Esophagus squamous epithelium (tissue), 5 donors: ENCODE measurements around the gene PARL. TPM values are rescaled to one million over a fixed set of nuclear protein-coding genes. Genes with fewer than 3 reads are reported as not detected.
"Not testable (repeated sequence)": the region's sequence is repeated elsewhere in the genome, so short reads cannot be mapped to it uniquely, and the experiment has no call there.

Experiments
- DNase-seq: peaks from one replicate; lab custom pipeline; 2025; lab: John Stamatoyannopoulos, UW
- H3K27ac ChIP-seq, 4 donors: fragments of 200-600 bp; sonication (generic); one replicate each; pipeline ENCODE4 v1.5.1; 2016 to 2019; ENCODE audit warnings: mild to moderate bottlenecking in 1 of 4
- H3K27me3 ChIP-seq, 4 donors: fragments of 200-600 bp; sonication (generic); 1 replicate in 3 of 4; 2 replicates in 1 of 4; pipeline versions ENCODE4 v1.5.1 to v1.6.0; 2017 to 2021; ENCODE audit warnings: antibody characterized with exemption in 1 of 4
- H3K36me3 ChIP-seq, 3 donors: fragments of 200-600 bp; sonication (generic); one replicate each; pipeline ENCODE4 v1.5.1; 2016 to 2019
- H3K4me1 ChIP-seq, 3 donors: fragments of 200-600 bp; sonication (generic); one replicate each; pipeline ENCODE4 v1.5.1; 2017 to 2019
- H3K4me3 ChIP-seq, 4 donors: fragments of 200-600 bp; sonication (generic); 1 replicate in 3 of 4; 2 replicates in 1 of 4; pipeline ENCODE4 v1.5.1; 2016 to 2019; ENCODE audit warnings: mild to moderate bottlenecking in 2 of 4, moderate library complexity in 1 of 4
- H3K9me3 ChIP-seq, 3 donors: fragments of 200-600 bp; sonication (generic); one replicate each; pipeline ENCODE4 v1.5.1; 2016 to 2019
- POLR2A ChIP-seq, 4 donors: fragments of 450-650 bp; IDR thresholded peaks; one replicate each; pipeline ENCODE4 v1.6.1; 2017; ENCODE audit warnings: antibody characterized with exemption in 4 of 4, mild to moderate bottlenecking in 4 of 4, moderate library complexity in 3 of 4
- WGBS, 2 donors: methylation state at CpG; one replicate each; pipeline ENCODE4 v1.1.5; 2018; 5-methylcytosine and 5-hydroxymethylcytosine counted together
- intact Hi-C: fragments of 100-400 bp; cut with DNase I; formaldehyde crosslinking; loops from one replicate; pipeline ENCODE4 v1.15.0; 2022
- total RNA-seq, 4 donors: library from RNA; depleted of rRNA; stranded (reverse); fragments of >200 nt; gene quantifications; one replicate each; pipeline ENCODE4 v1.1.0, GENCODE V29; 2016
- TF ChIP-seq, protein P1 (sequence below), 6 experiments: fragments of 450-650 bp in 4 of 6; fragments of 200-600 bp in 2 of 6; sonication (generic) in 2 of 6; IDR thresholded peaks; one replicate each; pipeline ENCODE4 v1.5.1; 2016 to 2019; ENCODE audit warnings: antibody characterized with exemption in 6 of 6, mild to moderate bottlenecking in 4 of 6, moderate library complexity in 4 of 6
- donor health status: DM: yes; HTN: yes; CAD: no.

The PARL gene
- total RNA-seq, 4 donors from 2014 or later, result 23.3 to 45.0 (median 39.7) TPM

- 94 to 95% methylated on average over 6 of the region's 6 CpGs for WGBS, 2 donors
- peaks cover 10 to 99% (median 28%) of the 10 kb centered on the region in 3 donors for H3K36me3 ChIP-seq
- H3K27me3 ChIP-seq, result no peaks in the 10 kb centered on the region
- H3K4me3 ChIP-seq, result no peak overlapping the region
- H3K9me3 ChIP-seq, result no peaks in the 10 kb centered on the region
- no peaks in the 10 kb centered on the region for H3K4me1 ChIP-seq
- TF ChIP-seq POLR2A (IDR thresholded peaks at IDR 0.05), result no peak
- TF ChIP-seq, protein P1, sequence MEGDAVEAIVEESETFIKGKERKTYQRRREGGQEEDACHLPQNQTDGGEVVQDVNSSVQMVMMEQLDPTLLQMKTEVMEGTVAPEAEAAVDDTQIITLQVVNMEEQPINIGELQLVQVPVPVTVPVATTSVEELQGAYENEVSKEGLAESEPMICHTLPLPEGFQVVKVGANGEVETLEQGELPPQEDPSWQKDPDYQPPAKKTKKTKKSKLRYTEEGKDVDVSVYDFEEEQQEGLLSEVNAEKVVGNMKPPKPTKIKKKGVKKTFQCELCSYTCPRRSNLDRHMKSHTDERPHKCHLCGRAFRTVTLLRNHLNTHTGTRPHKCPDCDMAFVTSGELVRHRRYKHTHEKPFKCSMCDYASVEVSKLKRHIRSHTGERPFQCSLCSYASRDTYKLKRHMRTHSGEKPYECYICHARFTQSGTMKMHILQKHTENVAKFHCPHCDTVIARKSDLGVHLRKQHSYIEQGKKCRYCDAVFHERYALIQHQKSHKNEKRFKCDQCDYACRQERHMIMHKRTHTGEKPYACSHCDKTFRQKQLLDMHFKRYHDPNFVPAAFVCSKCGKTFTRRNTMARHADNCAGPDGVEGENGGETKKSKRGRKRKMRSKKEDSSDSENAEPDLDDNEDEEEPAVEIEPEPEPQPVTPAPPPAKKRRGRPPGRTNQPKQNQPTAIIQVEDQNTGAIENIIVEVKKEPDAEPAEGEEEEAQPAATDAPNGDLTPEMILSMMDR (IDR thresholded peaks at IDR 0.05), result no peak
- intact Hi-C loops, result no loop called here
- H3K27ac ChIP-seq, result no peak overlapping the region
- DNase-seq, result no peak
These were observed 88.3 kb downstream of the PARL start for GRCh38 chr3:183796372-183796771.

- H3K27ac ChIP-seq, result no peak overlapping the region
- no peak for DNase-seq
- TF ChIP-seq, protein P1 (IDR thresholded peaks at IDR 0.05), result no peak
- no peaks in the 10 kb centered on the region for H3K9me3 ChIP-seq
- peaks cover 0 to 99% (median 24%) of the 10 kb centered on the region in 3 donors for H3K36me3 ChIP-seq
- intact Hi-C loops, result no loop called here
- 87 to 92% methylated on average over 4 of the region's 4 CpGs for WGBS, 2 donors
- no peaks in the 10 kb centered on the region for H3K4me1 ChIP-seq
- no peaks in the 10 kb centered on the region for H3K27me3 ChIP-seq
- H3K4me3 ChIP-seq, result no peak overlapping the region
These were observed 90.2 kb downstream of the PARL start for GRCh38 chr3:183794452-183794851.

DNA sequence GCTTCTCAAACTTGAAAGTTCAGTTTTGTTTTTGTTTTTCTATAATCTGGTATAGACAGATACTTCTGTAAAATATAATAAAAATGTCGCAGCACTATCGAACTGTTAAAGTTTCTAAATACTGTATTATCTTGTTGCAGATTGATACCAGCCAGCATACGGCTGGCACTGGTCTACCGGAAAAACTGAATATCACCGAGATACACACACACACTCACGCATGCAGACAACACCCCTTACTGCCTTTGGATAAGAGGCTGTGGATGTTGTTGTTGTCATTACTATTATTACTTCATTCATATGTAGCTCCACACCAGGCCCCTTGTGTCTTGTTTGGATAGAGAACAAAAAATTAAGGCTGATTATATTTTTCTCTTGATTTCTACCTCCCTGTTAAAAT lies 91.7 kb downstream of the PARL start:
- 88 to 94% methylated on average over 6 of the region's 6 CpGs for WGBS, 2 donors
- Histone ChIP-seq H3K9me3 (no peaks in the 10 kb centered on the region), H3K27ac (no peak overlapping the region), H3K27me3 (no peaks in the 10 kb centered on the region), H3K36me3 (peaks cover 0 to 96% (median 15%) of the 10 kb centered on the region in 3 donors), H3K4me1 (no peaks in the 10 kb centered on the region), H3K4me3 (no peak overlapping the region)
- intact Hi-C loops, result no loop called here
- DNase-seq, result no peak
- no peak for TF ChIP-seq POLR2A (IDR thresholded peaks at IDR 0.05)
- TF ChIP-seq, protein P1 (IDR thresholded peaks at IDR 0.05), result no peak

DNA sequence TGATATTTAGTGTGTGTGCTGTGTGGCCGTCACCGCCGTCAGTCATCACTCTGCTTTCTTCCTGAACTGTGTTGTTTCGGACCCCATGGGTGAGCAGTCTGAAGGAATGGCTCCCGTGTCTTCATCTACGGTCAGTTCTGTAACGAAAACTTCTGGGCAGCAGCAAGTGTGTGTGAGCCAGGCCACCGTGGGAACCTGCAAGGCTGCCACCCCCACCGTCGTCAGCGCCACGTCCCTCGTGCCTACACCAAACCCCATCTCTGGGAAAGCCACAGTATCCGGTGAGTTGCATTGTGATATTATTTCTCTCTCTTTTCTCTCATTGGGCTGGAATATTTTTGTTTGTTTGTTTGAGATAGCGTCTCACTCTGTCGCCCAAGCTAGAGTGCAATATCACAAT lies 94.0 kb downstream of the PARL start:
- DNase-seq, result no peak
- H3K36me3 ChIP-seq, result peaks cover 0 to 96% (median 21%) of the 10 kb centered on the region in 3 donors
- H3K4me3 ChIP-seq, result no peak overlapping the region
- WGBS, 2 donors, result 91 to 99% methylated on average over 10 to 16 of the region's 16 CpGs
- no peak overlapping the region for H3K27ac ChIP-seq
- TF ChIP-seq, protein P1 (IDR thresholded peaks at IDR 0.05), result no peak
- TF ChIP-seq POLR2A (IDR thresholded peaks at IDR 0.05), result no peak
- intact Hi-C loops, result no loop called here
- no peaks in the 10 kb centered on the region for H3K27me3 ChIP-seq
- no peaks in the 10 kb centered on the region for H3K4me1 ChIP-seq
- H3K9me3 ChIP-seq, result no peaks in the 10 kb centered on the region

GRCh38 chr3:183789826-183790225 lies 94.9 kb downstream of the PARL start:
- no peak for DNase-seq
- intact Hi-C loops, result no loop called here
- 88 to 97% methylated on average over 4 of the region's 4 CpGs for WGBS, 2 donors
- H3K27me3 ChIP-seq, result no peaks in the 10 kb centered on the region
- no peak overlapping the region for H3K4me3 ChIP-seq
- no peak for TF ChIP-seq POLR2A (IDR thresholded peaks at IDR 0.05)
- TF ChIP-seq, protein P1 (IDR thresholded peaks at IDR 0.05), result no peak
- H3K36me3 ChIP-seq, result peaks cover 0 to 96% (median 21%) of the 10 kb centered on the region in 3 donors
- no peaks in the 10 kb centered on the region for H3K4me1 ChIP-seq
- no peaks in the 10 kb centered on the region for H3K9me3 ChIP-seq
- H3K27ac ChIP-seq, result no peak overlapping the region

GRCh38 chr3:183784503-183784902 lies 100.2 kb downstream of the PARL start:
- intact Hi-C loops, H3K4me3 ChIP-seq, H3K27me3 ChIP-seq, H3K4me1 ChIP-seq, H3K9me3 ChIP-seq, DNase-seq, H3K27ac ChIP-seq: not testable (repeated sequence)
- WGBS, 2 donors, result 74 to 81% methylated on average over 9 to 10 of the region's 10 CpGs
- peaks cover 0 to 98% (median 10%) of the 10 kb centered on the region in 3 donors for H3K36me3 ChIP-seq
